ENCODE results near the gene SMC3.

- TF ChIP-seq CTCF (IDR thresholded peaks at IDR 0.05): no peak
- TF ChIP-seq POLR2A (IDR thresholded peaks at IDR 0.05): no peak
Measured at GRCh38 chr10:110558041-110558440, 9.5 kb upstream of the SMC3 start.

Data from right lobe of liver (tissue), 4 donors.